Tibial artery (tissue), 4 donors: ENCODE results near the gene SLC24A4.

Experiments
- DNase-seq, 2 donors: peaks; one replicate each; pipeline ENCODE4 v3.0.0-alpha.2; 2019
- H3K27ac ChIP-seq, 2 donors: fragments of 200-600 bp; sonication (generic) in 1 of 2; 1 replicate in 1 of 2; 2 replicates in 1 of 2; pipeline ENCODE4 v1.5.1; 2018 to 2019; ENCODE audit warnings: mild to moderate bottlenecking in 1 of 2
- H3K27me3 ChIP-seq, 2 donors: fragments of 200-600 bp; sonication (generic) in 1 of 2; one replicate each; pipeline versions ENCODE4 v1.5.1 to v1.6.0; 2016 to 2019
- H3K36me3 ChIP-seq, 3 donors: fragments of 200-600 bp; sonication (generic) in 2 of 3; one replicate each; pipeline ENCODE4 v1.5.1; 2016 to 2019; ENCODE audit warnings: mild to moderate bottlenecking in 2 of 3
- H3K4me1 ChIP-seq, 4 donors: fragments of 200-600 bp; sonication (generic) in 2 of 4; 1 replicate in 3 of 4; 2 replicates in 1 of 4; pipeline ENCODE4 v1.5.1; 2016 to 2019
- H3K4me3 ChIP-seq, 2 donors: fragments of 200-600 bp; sonication (generic) in 1 of 2; 1 replicate in 1 of 2; 2 replicates in 1 of 2; pipeline ENCODE4 v1.5.1; 2018 to 2019; ENCODE audit warnings: mild to moderate bottlenecking in 2 of 2
- H3K9me3 ChIP-seq, 3 donors: fragments of 200-600 bp; sonication (generic) in 1 of 3; one replicate each; pipeline ENCODE4 v1.5.1; 2016 to 2019
- CTCF ChIP-seq, 2 experiments: fragments of 200-600 bp in 1 of 2; fragments of 450-650 bp in 1 of 2; IDR thresholded peaks; one replicate each; pipeline ENCODE4 v1.5.1; 2017 to 2019; ENCODE audit warnings: antibody characterized with exemption in 2 of 2, mild to moderate bottlenecking in 1 of 2, moderate library complexity in 1 of 2
- intact Hi-C: fragments of 100-400 bp; cut with DNase I; formaldehyde crosslinking; loops from one replicate; pipeline ENCODE4 v1.15.0; 2023; ENCODE audit warnings: low total_unique reads

Gene SLC24A4

GRCh38 chr14:92352158-92352985, 29.4 kb downstream of the SLC24A4 start:
- no peak overlapping the region for H3K4me3 ChIP-seq
- no peaks in the 10 kb centered on the region for H3K4me1 ChIP-seq
- no peaks in the 10 kb centered on the region for H3K36me3 ChIP-seq
- H3K27ac ChIP-seq = no peak overlapping the region
- DNase-seq = no peak
- TF ChIP-seq CTCF (IDR thresholded peaks at IDR 0.05) = peak in 1 of 2 experiments; percentile 5
- H3K9me3 ChIP-seq = no peaks in the 10 kb centered on the region
- no peaks in the 10 kb centered on the region for H3K27me3 ChIP-seq
- intact Hi-C loops = no loop called here

GRCh38 chr14:92353447-92353846, 30.5 kb downstream of the SLC24A4 start:
- H3K27ac ChIP-seq = no peak overlapping the region
- no peaks in the 10 kb centered on the region for H3K27me3 ChIP-seq
- TF ChIP-seq CTCF (IDR thresholded peaks at IDR 0.05) = no peak
- intact Hi-C loops = no loop called here
- no peaks in the 10 kb centered on the region for H3K36me3 ChIP-seq
- no peaks in the 10 kb centered on the region for H3K9me3 ChIP-seq
- H3K4me1 ChIP-seq = no peaks in the 10 kb centered on the region
- DNase-seq = no peak
- H3K4me3 ChIP-seq = no peak overlapping the region

GRCh38 chr14:92356677-92357076, 33.7 kb downstream of the SLC24A4 start:
- Histone ChIP-seq H3K9me3 (no peaks in the 10 kb centered on the region), H3K27ac (no peak overlapping the region), H3K27me3 (no peaks in the 10 kb centered on the region), H3K36me3 (no peaks in the 10 kb centered on the region), H3K4me1 (no peaks in the 10 kb centered on the region), H3K4me3 (no peak overlapping the region)
- intact Hi-C loops = no loop called here
- TF ChIP-seq CTCF (IDR thresholded peaks at IDR 0.05) = no peak
- DNase-seq = no peak

GRCh38 chr14:92360651-92361370, 37.8 kb downstream of the SLC24A4 start:
- Histone ChIP-seq H3K27ac (no peak overlapping the region), H3K9me3 (no peaks in the 10 kb centered on the region), H3K36me3 (no peaks in the 10 kb centered on the region), H3K4me1 (peaks cover 0 to 6% (median 5%) of the 10 kb centered on the region in 4 donors), H3K4me3 (no peak overlapping the region), H3K27me3 (peaks cover 0 to 20% of the 10 kb centered on the region in 2 donors)
- no peak for DNase-seq
- intact Hi-C loops = no loop called here
- no peak for TF ChIP-seq CTCF (IDR thresholded peaks at IDR 0.05)

GRCh38 chr14:92362781-92363235, 39.8 kb downstream of the SLC24A4 start:
- peaks cover 0 to 20% of the 10 kb centered on the region in 2 donors for H3K27me3 ChIP-seq
- no peak for TF ChIP-seq CTCF (IDR thresholded peaks at IDR 0.05)
- H3K27ac ChIP-seq = no peak overlapping the region
- H3K9me3 ChIP-seq = no peaks in the 10 kb centered on the region
- H3K36me3 ChIP-seq = no peaks in the 10 kb centered on the region
- peaks cover 0 to 6% (median 5%) of the 10 kb centered on the region in 4 donors for H3K4me1 ChIP-seq
- no peak overlapping the region for H3K4me3 ChIP-seq
- intact Hi-C loops = no loop called here
- peak in 1 of 2 donors; percentile 28 for DNase-seq
